Gastroesophageal sphincter (tissue), 3 donors: ENCODE results near the gene AFF3.

Experiments
- CTCF ChIP-seq, 4 experiments: fragments of 200-600 bp in 2 of 4; fragments of 450-650 bp in 2 of 4; sonication (generic) in 1 of 4; IDR thresholded peaks; one replicate each; pipeline ENCODE4 v1.5.1; 2017 to 2019; ENCODE audit warnings: antibody characterized with exemption in 4 of 4, mild to moderate bottlenecking in 2 of 4, moderate library complexity in 2 of 4
- POLR2A ChIP-seq, 2 donors: fragments of 450-650 bp; IDR thresholded peaks; one replicate each; pipeline ENCODE4 v1.6.1; 2017; ENCODE audit warnings: antibody characterized with exemption in 2 of 2, mild to moderate bottlenecking in 2 of 2, moderate library complexity in 1 of 2

- no peak for TF ChIP-seq CTCF (IDR thresholded peaks at IDR 0.05)
- TF ChIP-seq POLR2A (IDR thresholded peaks at IDR 0.05) = no peak
Measured at GRCh38 chr2:99802734-99803133, 339.7 kb downstream of the AFF3 start.
